Body of pancreas (tissue), 4 donors: ENCODE results near the gene RCAN2.

Experiments used
- POLR2A ChIP-seq, 3 donors: fragments of 450-650 bp; IDR thresholded peaks; one replicate each; pipeline ENCODE4 v1.6.1; 2016; ENCODE audit warnings: antibody characterized with exemption in 3 of 3, mild to moderate bottlenecking in 2 of 3
- TF ChIP-seq, protein P1 (sequence below), 7 experiments: fragments of 450-650 bp in 4 of 7; fragments of 200-600 bp in 3 of 7; sonication (generic) in 3 of 7; IDR thresholded peaks; one replicate each; pipeline ENCODE4 v1.5.1; 2016 to 2019; ENCODE audit warnings: antibody characterized with exemption in 7 of 7

DNA sequence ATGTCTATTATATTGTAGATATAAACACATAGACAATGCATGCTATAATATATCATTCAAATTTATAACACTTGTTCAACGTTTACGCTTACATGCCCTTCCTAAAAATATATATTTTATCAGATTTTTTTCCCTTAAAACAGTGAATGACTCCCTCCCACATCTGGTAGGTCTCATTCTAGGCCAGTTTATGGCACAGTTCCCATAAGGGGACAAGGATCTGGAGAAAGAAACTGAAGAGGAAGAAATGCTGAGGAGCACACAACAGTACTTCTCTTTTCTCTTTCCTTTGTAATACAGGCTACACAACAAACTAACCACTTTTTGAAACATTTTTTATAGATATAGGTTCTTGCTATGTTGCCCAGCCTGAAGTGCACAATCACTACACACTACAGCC lies 48.6 kb upstream of the RCAN2 start:
- TF ChIP-seq, protein P1, sequence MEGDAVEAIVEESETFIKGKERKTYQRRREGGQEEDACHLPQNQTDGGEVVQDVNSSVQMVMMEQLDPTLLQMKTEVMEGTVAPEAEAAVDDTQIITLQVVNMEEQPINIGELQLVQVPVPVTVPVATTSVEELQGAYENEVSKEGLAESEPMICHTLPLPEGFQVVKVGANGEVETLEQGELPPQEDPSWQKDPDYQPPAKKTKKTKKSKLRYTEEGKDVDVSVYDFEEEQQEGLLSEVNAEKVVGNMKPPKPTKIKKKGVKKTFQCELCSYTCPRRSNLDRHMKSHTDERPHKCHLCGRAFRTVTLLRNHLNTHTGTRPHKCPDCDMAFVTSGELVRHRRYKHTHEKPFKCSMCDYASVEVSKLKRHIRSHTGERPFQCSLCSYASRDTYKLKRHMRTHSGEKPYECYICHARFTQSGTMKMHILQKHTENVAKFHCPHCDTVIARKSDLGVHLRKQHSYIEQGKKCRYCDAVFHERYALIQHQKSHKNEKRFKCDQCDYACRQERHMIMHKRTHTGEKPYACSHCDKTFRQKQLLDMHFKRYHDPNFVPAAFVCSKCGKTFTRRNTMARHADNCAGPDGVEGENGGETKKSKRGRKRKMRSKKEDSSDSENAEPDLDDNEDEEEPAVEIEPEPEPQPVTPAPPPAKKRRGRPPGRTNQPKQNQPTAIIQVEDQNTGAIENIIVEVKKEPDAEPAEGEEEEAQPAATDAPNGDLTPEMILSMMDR (IDR thresholded peaks at IDR 0.05): no peak
- no peak for TF ChIP-seq POLR2A (IDR thresholded peaks at IDR 0.05)
